Activated T-cell treated with anti-CD3 and anti-CD28 coated beads, Interleukin-2, amount 50 U/mL, for 72 hours (primary cell): ENCODE measurements around the gene IFNK. TPM values are rescaled to one million over a fixed set of nuclear protein-coding genes. Genes with fewer than 3 reads are reported as not detected.

ENCODE experiments used
- ATAC-seq, 2 donors: fragments of 150-1000 bp; cut with Tn5 transposase; replicated peaks in 1 of 2; 2 replicates each; pipeline ENCODE4 v1.10.0; 2021; ENCODE audit warnings: moderate library complexity in 2 of 2, mild to moderate bottlenecking in 1 of 2
- DNase-seq, 2 donors: peaks; one replicate each; pipeline ENCODE4 v3.0.0; 2021 to 2022; ENCODE audit warnings: mixed read lengths in 1 of 2
- H3K27ac Mint-ChIP-seq: one replicate; pipeline ENCODE4 v1.8.0; 2022; ENCODE audit warnings: mild to moderate bottlenecking, moderate library complexity, mixed read lengths
- H3K27me3 Mint-ChIP-seq: one replicate; pipeline ENCODE4 v1.8.0; 2022; ENCODE audit warnings: low read depth, mixed read lengths
- H3K36me3 Mint-ChIP-seq, 2 donors: one replicate each; pipeline ENCODE4 v1.8.0; 2022; ENCODE audit warnings: mixed read lengths in 2 of 2, mild to moderate bottlenecking in 1 of 2; ENCODE audit not compliant: insufficient read depth in 2 of 2
- H3K4me1 Mint-ChIP-seq: one replicate; pipeline ENCODE4 v1.8.0; 2022; ENCODE audit warnings: low read depth, mixed read lengths
- H3K4me3 Mint-ChIP-seq, 2 donors: one replicate each; pipeline ENCODE4 v1.8.0; 2022; ENCODE audit warnings: mild to moderate bottlenecking in 2 of 2, mixed read lengths in 2 of 2, moderate library complexity in 2 of 2
- H3K9me3 Mint-ChIP-seq, 2 donors: one replicate each; pipeline ENCODE4 v1.8.0; 2022; ENCODE audit warnings: mixed read lengths in 2 of 2
- total RNA-seq, 2 donors: library from RNA; stranded (reverse); gene quantifications; one replicate each; pipeline ENCODE4 v1.2.3, GENCODE V29; 2022

The IFNK gene
- total RNA-seq, 2 donors from 2014 or later, result not detected

- no peak for DNase-seq
- Mint-ChIP-seq H3K27me3 (no peaks in the 10 kb centered on the region), H3K4me3 (no peak overlapping the region), H3K27ac (no peak overlapping the region), H3K9me3 (no peaks in the 10 kb centered on the region), H3K4me1 (no peaks in the 10 kb centered on the region), H3K36me3 (peaks cover 2 to 7% of the 10 kb centered on the region in 2 donors)
- no peak for ATAC-seq
Measured at GRCh38 chr9:27554712-27555111, 30.6 kb downstream of the IFNK start.

- Mint-ChIP-seq H3K36me3 (peaks cover 2 to 8% of the 10 kb centered on the region in 2 donors), H3K4me1 (peaks cover 1% of the 10 kb centered on the region), H3K27me3 (no peaks in the 10 kb centered on the region), H3K9me3 (no peaks in the 10 kb centered on the region), H3K4me3 (no peak overlapping the region), H3K27ac (no peak overlapping the region)
- DNase-seq (no peak), ATAC-seq (no peak)
Measured at GRCh38 chr9:27556470-27556869, 32.4 kb downstream of the IFNK start.

- Mint-ChIP-seq H3K27me3 (no peaks in the 10 kb centered on the region), H3K27ac (no peak overlapping the region), H3K9me3 (no peaks in the 10 kb centered on the region), H3K4me1 (peaks cover 5% of the 10 kb centered on the region), H3K4me3 (no peak overlapping the region), H3K36me3 (peaks cover 3 to 10% of the 10 kb centered on the region in 2 donors)
- DNase-seq (no peak), ATAC-seq (no peak)
Measured at GRCh38 chr9:27558307-27558706, 34.2 kb downstream of the IFNK start.

GRCh38 chr9:27560457-27560856 is 36.4 kb downstream of the IFNK start:
- H3K4me1 Mint-ChIP-seq, result peaks cover 22% of the 10 kb centered on the region
- ATAC-seq (no peak), DNase-seq (no peak)
- no peak overlapping the region for H3K4me3 Mint-ChIP-seq
- no peaks in the 10 kb centered on the region for H3K27me3 Mint-ChIP-seq
- no peaks in the 10 kb centered on the region for H3K9me3 Mint-ChIP-seq
- no peak overlapping the region for H3K27ac Mint-ChIP-seq
- H3K36me3 Mint-ChIP-seq, result peaks cover 3 to 6% of the 10 kb centered on the region in 2 donors

GRCh38 chr9:27561685-27562084 is 37.6 kb downstream of the IFNK start:
- peaks cover 31% of the 10 kb centered on the region for H3K4me1 Mint-ChIP-seq
- ATAC-seq (peak in 1 of 2 donors; percentile 58), DNase-seq (no peak)
- H3K4me3 Mint-ChIP-seq, result peak overlapping the region in 1 of 2 donors; percentile 26
- peak overlapping the region; percentile 85 for H3K27ac Mint-ChIP-seq
- peaks cover 3 to 7% of the 10 kb centered on the region in 2 donors for H3K36me3 Mint-ChIP-seq
- no peaks in the 10 kb centered on the region for H3K27me3 Mint-ChIP-seq
- H3K9me3 Mint-ChIP-seq, result no peaks in the 10 kb centered on the region

- ATAC-seq, result no peak
- peaks cover 3 to 7% of the 10 kb centered on the region in 2 donors for H3K36me3 Mint-ChIP-seq
- H3K27me3 Mint-ChIP-seq, result no peaks in the 10 kb centered on the region
- no peak for DNase-seq
- H3K4me3 Mint-ChIP-seq, result no peak overlapping the region
- no peak overlapping the region for H3K27ac Mint-ChIP-seq
- H3K9me3 Mint-ChIP-seq, result no peaks in the 10 kb centered on the region
- peaks cover 31% of the 10 kb centered on the region for H3K4me1 Mint-ChIP-seq
Measured at GRCh38 chr9:27563738-27564430, 39.8 kb downstream of the IFNK start.

GRCh38 chr9:27564670-27565069 is 40.6 kb downstream of the IFNK start:
- DNase-seq (no peak), ATAC-seq (no peak)
- no peaks in the 10 kb centered on the region for H3K9me3 Mint-ChIP-seq
- H3K27ac Mint-ChIP-seq, result no peak overlapping the region
- no peaks in the 10 kb centered on the region for H3K27me3 Mint-ChIP-seq
- peaks cover 3 to 7% of the 10 kb centered on the region in 2 donors for H3K36me3 Mint-ChIP-seq
- H3K4me1 Mint-ChIP-seq, result peaks cover 31% of the 10 kb centered on the region
- no peak overlapping the region for H3K4me3 Mint-ChIP-seq

GRCh38 chr9:27565696-27566095 is 41.6 kb downstream of the IFNK start:
- Mint-ChIP-seq H3K4me3 (peak overlapping the region in 1 of 2 donors; percentile 29), H3K27ac (no peak overlapping the region), H3K4me1 (peaks cover 31% of the 10 kb centered on the region), H3K9me3 (no peaks in the 10 kb centered on the region), H3K36me3 (peaks cover 3 to 10% of the 10 kb centered on the region in 2 donors), H3K27me3 (no peaks in the 10 kb centered on the region)
- DNase-seq (no peak), ATAC-seq (no peak)

GRCh38 chr9:27566118-27566517 is 42.0 kb downstream of the IFNK start:
- peaks cover 3 to 10% of the 10 kb centered on the region in 2 donors for H3K36me3 Mint-ChIP-seq
- ATAC-seq (no peak), DNase-seq (no peak)
- no peaks in the 10 kb centered on the region for H3K9me3 Mint-ChIP-seq
- H3K4me1 Mint-ChIP-seq, result peaks cover 31% of the 10 kb centered on the region
- H3K27ac Mint-ChIP-seq, result no peak overlapping the region
- no peak overlapping the region for H3K4me3 Mint-ChIP-seq
- no peaks in the 10 kb centered on the region for H3K27me3 Mint-ChIP-seq

- peaks cover 41% of the 10 kb centered on the region for H3K4me1 Mint-ChIP-seq
- H3K9me3 Mint-ChIP-seq, result no peaks in the 10 kb centered on the region
- peaks cover 7 to 8% of the 10 kb centered on the region in 2 donors for H3K36me3 Mint-ChIP-seq
- H3K27me3 Mint-ChIP-seq, result no peaks in the 10 kb centered on the region
- no peak overlapping the region for H3K4me3 Mint-ChIP-seq
- no peak overlapping the region for H3K27ac Mint-ChIP-seq
- DNase-seq, result no peak
- no peak for ATAC-seq
Measured at GRCh38 chr9:27569406-27569805, 45.3 kb downstream of the IFNK start.

- Mint-ChIP-seq H3K4me3 (no peak overlapping the region), H3K27ac (no peak overlapping the region), H3K27me3 (no peaks in the 10 kb centered on the region), H3K9me3 (no peaks in the 10 kb centered on the region), H3K4me1 (peaks cover 28% of the 10 kb centered on the region), H3K36me3 (peaks cover 9 to 10% of the 10 kb centered on the region in 2 donors)
- DNase-seq, result no peak
- no peak for ATAC-seq
Measured at GRCh38 chr9:27571011-27571410, 46.9 kb downstream of the IFNK start.

- Mint-ChIP-seq H3K27me3 (no peaks in the 10 kb centered on the region), H3K27ac (peak overlapping the region; percentile 95), H3K36me3 (peaks cover 8 to 10% of the 10 kb centered on the region in 2 donors), H3K4me1 (peaks cover 24% of the 10 kb centered on the region), H3K4me3 (peak overlapping the region; percentile 86 to 92), H3K9me3 (no peaks in the 10 kb centered on the region)
- no peak for DNase-seq
- ATAC-seq, result no peak
Measured at GRCh38 chr9:27572061-27572460, 48.0 kb downstream of the IFNK start.

- peak in 1 of 2 donors; percentile 77 for DNase-seq
- Mint-ChIP-seq H3K9me3 (no peaks in the 10 kb centered on the region), H3K27ac (peak overlapping the region; percentile 95), H3K4me1 (peaks cover 24% of the 10 kb centered on the region), H3K27me3 (no peaks in the 10 kb centered on the region), H3K4me3 (peak overlapping the region; percentile 86 to 92), H3K36me3 (peaks cover 8 to 10% of the 10 kb centered on the region in 2 donors)
- peak; percentile 68 to 70 for ATAC-seq
Measured at GRCh38 chr9:27572566-27572917, 48.5 kb downstream of the IFNK start.
